GM18873 (cell line): ENCODE measurements around the gene FRMD4B.

Source experiments
- ATAC-seq: cut with Tn5 transposase; IDR thresholded peaks from one replicate; pipeline ENCODE4 v1.9.1; 2021; ENCODE audit warnings: mild to moderate bottlenecking, moderate library complexity, moderate number of reproducible peaks; ENCODE audit not compliant: unreplicated experiment, low FRiP score

The FRMD4B gene

DNA sequence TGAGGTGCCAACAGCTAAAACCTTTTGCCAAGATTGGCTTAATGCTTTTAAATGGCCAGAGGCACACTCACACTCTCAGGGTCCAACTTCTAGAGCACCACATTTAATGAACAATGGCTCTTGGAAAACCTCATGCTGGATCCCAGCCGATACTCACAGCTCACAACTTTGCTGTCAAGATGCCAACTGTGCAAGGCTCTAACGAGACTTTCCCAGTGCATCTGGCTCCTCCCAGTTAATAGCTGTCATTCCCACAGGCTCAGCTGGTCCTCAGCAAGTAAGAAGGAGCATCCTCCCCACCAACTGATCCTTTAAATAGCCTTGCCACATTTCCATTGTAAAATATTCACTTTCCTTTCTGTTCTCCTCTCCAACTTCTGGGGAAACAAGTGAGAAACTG is 20.3 kb upstream of the FRMD4B start:
- ATAC-seq: no peak

DNA sequence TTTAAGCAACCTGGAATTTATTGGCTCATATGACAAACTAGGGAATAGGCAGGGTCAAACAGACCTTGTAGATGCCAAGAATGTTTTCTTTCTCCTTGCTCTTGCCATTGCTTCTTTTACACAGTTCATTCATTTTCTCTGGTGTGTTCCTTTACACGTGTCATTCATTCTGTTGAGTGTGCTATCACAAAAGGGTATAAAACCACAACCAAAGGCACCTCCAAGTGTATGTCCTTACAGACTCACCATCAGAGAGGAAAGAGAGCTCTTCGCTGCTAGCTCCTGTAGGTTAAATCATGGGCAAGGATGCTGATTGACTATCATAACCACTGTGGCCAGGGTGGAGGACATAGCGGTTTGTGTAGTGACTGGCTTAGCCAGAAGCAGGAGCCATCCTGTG is 19.2 kb upstream of the FRMD4B start:
- ATAC-seq: no peak

DNA sequence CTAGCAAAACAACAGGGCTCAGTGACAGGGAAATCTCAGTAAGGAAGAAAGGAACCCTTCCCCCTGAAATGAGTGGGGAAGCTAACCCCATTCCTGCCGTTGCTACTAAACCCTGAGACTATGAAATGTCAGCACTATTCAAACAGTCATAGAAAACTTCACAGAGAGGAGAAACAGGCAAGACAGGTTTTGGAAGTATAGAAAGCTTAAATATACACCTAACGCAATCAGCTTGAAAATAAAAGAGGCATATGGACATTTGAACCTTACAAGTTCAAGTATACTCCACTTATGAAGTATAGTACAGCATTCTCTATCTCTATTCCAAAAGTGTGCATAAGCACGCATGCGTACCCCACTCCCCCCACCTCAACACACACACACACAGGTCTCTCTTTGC is 17.6 kb upstream of the FRMD4B start:
- ATAC-seq: no peak

DNA sequence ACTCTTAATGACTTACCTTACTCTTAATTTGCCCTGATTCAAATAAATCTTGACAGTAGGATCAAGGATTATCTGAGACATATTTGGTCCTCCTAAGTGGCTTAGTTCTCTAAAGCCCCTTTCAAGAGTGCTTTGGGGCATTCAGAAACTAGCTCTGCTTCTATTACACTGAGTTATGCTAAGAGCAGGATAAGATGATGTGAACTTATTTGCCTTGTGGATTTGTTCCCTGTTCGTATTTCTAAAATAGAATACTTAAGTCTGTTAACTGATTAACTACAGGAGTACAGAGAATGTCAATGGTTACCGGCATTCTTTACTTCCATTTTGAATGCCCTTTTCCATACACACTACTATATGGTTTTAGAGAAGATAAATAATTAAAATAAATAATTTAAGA is 14.8 kb upstream of the FRMD4B start:
- no peak for ATAC-seq

DNA sequence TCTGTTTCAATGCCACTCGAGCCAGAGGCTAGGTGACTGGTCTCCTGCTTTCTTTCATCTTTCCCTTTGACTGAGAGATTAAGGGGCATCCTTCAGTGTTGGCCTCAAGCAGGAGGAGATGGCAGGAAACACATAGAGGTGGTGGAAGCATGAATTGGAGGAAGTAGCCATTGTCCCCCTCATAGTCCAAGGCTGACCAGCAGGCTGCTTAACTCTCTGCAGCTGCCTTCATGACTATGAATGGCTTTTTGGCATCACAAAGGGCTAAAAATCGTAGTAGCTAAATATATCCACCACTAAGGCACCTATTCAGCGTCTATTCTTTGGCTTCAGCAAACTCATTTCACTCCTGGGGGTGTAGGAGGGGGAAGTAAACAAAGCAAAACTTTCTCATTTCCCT is 7.0 kb upstream of the FRMD4B start:
- no peak for ATAC-seq

DNA sequence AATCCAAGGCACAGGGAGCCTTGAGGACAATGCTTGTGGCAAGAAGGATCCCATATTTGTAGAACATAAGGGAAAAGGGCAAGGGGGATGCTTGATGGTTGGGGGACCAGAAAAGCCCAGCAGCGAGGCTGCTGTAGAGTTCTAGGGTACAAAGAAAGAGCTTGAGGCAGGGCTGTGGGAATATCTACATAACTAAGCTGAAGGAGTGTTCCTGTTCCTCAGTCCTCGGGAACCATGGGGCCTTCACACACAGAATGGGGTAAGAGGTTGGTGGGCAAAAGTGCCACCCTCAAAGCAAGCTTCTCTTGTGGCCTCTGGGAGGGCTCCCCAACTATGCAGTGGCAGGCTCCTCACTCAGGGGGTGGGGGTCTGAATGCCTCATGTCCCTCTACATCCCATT is 6.5 kb upstream of the FRMD4B start:
- no peak for ATAC-seq

DNA sequence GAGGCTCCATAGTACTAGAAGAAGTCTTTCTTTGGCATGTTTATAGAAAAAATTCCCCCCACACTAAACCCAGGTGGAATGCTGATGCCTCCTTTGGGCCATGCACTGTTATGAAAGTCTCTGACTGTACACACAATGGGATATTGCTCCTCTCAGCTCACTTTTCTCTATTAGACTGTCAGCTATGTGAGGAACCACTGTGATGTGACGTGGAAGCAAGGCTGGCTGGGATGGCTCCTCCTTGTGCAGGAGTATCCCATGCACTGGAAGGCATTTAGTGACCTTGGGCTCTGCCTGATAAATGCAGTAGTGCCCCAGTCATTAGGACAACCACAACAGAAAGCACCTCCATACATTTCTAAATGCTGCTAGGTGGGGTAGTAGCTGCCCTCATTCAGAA is 5.7 kb upstream of the FRMD4B start:
- ATAC-seq: no peak

DNA sequence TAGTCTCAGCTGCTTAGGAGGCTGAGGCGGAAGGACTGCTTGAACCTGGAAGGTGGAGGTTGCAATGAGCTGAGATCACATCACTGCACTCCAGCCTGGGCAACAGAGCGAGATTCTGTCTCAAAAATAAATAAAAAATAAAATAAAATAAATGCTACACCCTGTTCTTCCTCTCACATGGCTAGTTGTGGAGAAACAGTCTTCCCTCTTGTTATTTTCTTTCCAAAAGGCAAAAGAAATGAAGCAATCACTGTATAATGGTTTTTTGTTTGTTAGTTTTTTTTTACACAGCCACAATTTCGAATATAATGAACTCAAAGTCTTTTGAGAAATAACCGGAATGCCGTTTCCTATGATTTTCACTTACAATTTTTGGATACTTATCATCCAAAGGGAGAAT is 4.9 kb upstream of the FRMD4B start:
- ATAC-seq: no peak

DNA sequence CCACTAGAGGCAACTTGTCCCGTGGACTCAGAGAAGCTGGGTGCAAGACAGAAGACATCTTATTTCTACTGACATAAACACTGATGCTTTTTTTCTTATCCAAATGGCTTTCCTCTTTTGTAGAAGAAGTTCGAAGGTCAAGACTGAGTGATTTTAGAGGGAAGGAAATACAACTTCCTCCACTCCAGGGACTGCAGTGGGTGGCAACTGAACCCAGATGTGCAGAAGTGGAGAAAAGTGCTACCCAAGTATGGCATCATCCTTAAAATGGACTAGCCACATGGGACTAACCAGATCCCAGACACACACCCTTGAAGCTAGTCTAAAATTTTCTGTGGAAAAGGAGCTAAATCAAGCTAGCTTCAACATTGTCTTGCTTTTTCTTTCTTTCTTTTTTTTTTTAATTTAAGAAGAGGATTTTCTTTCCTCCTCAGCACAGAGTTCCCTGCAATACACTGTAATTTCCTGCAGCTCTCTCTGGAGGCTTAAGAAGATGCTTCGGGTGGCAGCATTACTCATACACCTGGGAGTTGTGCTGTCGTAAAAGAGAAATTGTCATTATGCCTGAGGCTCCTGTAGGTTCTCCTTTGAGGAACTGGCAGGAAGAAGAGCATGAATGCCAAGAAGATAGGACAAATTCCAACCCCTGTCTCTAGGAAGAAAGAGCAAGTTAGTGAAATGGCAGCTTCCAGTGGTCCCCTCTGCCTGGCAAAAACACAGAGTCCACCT is 3.8 kb upstream of the FRMD4B start:
- no peak for ATAC-seq

DNA sequence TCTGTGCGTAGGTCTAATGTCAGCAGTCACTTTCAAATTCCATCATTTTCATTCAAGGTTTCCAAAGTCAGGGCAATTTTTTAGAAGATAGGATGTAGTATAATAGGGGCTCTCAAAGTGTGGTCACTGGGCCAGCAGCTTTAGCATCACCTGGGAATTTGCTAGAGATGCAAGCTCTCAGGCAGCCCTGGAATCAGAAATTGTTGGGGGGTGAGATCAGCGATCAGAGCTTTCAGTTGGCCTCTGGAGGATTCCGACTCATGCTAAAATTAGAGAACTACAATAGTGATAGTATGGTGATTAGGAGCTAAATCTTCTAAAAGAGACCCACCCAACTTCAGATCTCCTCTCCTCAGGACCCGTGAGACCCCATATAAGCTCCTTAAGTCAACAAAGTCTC is 2.4 kb upstream of the FRMD4B start:
- ATAC-seq: no peak

DNA sequence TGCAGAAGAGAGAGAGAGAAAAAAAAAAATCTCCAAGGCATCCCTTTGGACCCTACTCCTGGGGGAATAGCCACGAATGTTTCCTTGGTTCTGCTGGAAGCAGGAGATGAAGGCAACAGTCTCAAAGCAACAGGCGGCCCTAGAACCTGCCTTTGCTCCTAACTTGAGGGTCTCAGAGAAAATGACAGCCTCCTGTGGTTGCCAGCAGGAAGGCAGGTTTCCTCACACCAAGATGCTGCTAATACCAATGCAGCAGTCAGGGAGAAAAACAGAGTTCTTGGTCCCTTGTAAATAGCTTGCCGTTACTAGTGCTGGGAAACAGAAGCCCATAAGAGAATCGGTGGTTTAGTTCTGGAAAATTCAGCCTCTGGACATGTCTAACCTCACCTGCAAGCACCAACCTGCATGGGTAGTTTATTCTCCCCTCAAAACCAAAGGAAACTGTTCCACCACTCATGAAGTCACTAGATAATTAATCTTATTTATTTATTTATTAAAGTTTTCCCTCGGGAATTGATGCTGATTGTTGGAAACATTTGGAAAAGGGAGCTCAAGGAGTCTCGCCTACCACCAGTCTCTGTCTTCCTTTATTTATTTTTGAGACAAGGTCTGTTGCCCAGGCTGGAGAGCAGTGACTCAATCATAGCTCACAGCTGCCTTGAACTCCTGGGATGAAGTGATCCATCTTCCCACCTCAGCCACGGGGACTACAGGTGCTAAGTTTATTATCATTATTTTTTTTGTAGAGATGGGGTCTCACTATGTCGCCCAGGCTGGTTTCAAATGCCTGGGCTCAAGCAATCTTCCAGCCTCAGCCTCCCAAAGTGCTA is 883 bp upstream of the FRMD4B start:
- no peak for ATAC-seq

DNA sequence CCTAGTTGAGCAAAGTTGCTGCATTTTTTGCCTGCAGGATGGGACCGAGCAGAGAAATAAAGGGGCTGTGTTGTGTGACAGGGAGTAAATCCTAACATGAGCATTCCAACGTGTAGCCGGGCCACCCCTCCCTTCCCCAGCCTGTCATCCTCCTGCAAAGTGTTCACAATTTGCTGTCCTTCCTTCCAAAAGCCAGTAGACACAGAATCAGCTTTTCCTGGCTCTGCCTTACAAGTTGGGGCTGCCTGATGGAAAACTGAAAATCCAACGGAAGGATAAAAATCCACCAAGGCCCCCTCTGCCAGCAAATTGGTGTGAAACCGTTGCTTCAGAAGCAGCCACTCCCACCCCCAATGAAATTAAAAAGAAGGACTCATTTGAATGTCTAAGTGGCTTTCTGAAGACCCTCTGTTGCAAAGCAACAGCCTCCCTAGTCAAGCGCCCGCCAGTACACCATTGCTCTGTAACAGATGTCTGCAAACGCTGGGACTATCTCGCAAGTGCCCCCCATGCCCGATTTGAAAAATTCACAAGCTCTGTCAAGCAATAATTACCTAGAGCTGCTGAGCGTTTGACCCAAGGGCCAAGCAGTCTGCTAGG is 665 bp downstream of the FRMD4B start:
- no peak for ATAC-seq

DNA sequence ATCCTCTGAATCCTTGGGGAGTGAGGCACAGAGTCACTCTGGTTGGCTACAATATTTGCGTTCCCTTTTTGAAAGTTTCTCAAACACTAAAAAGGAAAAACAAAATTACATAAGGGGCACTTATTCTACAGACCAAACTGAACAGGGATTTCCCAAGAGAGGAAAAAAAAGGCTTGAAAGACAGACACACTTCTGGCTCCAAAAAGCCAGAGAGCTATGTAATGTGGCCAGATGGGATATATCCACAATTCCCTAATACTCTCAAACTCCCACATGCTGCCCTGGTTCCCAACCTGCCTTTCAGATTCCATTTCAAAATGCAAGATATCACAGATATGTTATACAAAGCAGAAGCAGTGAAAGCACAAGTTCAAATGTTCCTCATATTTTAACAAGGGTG is 1.6 kb downstream of the FRMD4B start:
- ATAC-seq: no peak

DNA sequence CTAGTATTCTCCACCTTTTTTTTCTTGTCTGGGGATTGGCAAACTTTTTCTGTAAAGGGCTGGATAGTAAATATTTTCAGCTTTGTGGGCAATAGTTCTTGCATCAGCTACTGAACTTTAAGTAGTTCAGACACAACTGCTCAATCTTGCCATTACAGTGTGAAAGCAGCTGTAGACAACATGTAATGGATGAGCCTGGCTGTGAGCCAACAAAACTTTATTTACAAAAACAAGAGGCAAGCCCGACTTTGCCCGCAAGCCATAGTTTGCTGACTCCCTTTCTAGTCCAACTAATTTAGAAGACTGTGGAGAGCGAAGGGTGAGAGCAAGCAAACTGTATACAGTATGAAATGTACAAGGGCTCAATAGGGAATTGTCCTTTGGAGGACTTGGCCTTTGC is 6.2 kb downstream of the FRMD4B start:
- ATAC-seq: no peak

DNA sequence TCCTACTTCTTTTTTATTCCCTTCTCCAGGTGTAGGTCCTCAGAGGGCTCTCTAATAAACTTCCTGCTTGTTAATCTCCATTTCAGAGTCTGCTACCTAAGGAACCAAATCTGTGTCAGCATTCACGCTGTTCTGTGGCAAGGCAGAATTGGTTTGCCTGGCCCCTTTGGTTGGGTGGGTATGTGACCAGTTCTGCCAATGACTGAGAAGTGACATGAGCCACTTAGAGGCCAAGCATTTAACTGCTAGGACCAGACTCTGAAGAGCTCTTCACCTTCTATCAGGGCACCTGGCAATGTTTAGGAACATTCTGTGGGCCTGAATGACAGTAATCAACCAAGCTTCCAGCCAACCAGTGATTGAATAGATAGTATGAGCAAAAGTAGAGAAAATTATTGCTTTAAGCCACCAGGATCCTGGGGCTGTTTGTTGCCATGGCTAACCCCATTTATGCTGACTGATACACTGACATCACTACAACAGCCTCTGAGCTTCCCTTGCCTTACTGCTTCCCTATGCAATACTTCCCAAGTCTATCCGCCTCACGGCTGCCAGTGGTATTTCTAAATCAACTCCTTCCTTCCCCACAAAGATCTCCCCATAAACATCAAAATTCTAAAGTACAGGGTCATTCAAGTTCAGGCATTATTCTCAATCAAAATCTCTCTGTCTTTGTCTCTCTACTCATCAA is 7.6 kb downstream of the FRMD4B start:
- ATAC-seq: no peak

DNA sequence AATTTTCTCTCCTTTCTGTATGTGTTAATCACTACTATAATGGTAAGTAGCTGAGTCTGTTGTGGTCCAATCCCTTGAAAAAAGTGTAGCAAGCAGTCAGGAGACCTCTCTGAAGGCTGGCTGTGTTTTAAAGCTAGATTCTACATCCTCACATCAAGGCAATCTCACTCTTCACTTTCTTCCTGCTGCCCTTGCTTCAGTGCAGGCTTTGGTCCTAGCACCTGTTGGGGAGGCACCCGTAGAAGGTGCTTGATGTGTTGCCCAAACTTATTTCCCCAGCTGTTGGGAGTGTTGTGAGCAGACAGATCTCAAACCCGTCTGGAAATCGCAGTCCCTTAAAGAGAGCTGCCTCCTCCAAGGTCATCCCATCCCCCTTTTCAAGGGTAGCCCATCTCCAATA is 8.6 kb downstream of the FRMD4B start:
- ATAC-seq: no peak

DNA sequence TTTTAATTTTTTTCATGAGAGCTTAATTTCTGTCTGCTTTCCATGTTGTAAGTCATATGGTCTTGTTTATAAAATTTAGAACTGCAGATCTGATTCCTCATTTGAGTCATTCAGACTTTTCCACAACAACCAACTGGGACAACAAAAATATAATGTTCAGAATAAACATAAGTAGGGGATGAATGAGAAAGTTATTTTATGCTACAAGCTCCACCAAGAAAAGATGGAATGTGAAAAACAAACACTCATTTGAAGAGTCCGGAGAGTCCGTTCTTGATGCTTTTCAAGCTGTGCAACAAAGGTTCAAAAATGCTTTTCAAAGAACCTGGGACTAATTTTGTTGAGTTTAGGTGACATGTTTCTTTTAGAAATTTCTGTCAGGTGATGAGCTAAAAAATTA is 9.2 kb downstream of the FRMD4B start:
- ATAC-seq: no peak

DNA sequence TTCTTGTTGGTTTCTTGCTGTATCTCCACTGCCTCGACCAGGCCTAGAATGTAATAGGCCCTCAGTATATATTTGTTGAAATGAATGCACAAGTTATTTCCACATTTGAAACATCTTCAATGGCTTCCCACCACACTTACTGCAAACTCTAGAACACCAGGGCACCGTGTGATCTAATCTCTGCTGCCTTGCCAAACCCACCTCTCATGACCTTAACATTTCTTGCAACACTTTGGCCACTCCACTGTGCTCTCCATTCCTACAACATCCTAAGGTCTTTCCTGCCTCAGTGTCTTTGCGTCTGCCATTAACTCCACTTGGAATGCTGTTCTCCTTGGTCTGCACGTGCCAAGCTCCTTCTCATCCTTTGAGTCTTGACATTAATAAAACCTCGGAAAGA is 14.1 kb downstream of the FRMD4B start:
- no peak for ATAC-seq

DNA sequence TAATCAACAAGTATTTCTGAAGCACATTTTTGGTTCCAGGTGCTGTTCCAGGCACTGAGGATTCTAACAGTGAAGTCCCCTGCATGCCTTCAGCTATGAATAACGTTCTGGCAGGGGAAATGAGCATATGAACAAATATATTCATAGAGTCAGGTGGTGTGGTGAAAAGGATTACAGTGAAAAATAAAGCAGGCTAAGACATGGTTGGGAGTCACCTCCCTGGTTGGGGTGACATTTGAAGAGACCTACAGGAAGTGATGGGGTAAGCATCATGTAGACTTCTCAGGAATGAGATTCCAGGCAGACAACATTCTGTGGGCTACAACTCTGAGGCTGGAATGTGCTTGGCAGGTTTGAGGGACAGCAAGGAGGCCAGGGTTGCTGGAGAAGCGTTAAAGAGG is 15.0 kb downstream of the FRMD4B start:
- no peak for ATAC-seq

DNA sequence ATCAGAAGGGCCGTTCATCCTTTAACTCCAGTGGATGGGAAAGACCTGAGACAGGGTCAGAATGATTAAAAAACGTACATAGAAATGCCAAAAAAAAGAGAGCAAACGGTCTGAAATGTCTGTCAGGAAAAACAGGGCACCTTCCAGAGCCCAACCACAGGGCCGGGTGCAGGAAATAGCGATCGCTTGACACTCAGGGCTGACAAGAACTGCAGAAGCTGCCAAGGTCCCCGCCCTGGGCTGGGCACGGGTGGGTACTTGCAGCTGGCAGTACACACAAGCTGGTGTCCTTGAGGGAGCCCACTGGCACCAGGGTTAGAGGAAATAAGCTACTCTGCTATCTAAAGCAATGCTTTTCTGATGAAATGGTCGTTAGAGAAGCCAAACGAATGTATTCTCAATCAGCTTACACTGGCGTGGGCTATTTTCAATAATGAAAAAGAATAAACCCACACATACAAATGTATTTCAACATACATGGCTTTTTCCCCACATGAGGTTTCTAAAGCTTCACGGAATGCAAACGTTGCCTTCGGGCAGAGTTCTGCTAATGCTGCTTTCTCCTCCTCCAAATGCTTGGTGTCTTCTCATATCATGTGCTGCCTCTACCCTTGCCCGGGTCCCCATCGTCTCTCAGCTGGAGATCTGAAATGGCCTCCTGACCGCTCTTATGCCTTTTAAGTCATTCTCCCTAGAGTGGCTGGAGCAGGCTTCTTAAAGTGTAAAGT is 15.6 kb downstream of the FRMD4B start:
- ATAC-seq: no peak
